Brain microvascular endothelial cell (primary cell): Measurements from ENCODE around the gene ZNHIT2.

Source experiments
- DNase-seq: peaks from one replicate; pipeline ENCODE4 v3.0.0-alpha.2; 2020
- H3K27ac ChIP-seq: fragments of 250-450 bp; sonication (Bioruptor Pico); 2 replicates; pipeline ENCODE4 v1.5.1; 2020; ENCODE audit warnings: mild to moderate bottlenecking, moderate library complexity
- H3K27me3 ChIP-seq: fragments of 250-450 bp; sonication (Bioruptor Pico); replicated peaks from 2 replicates; pipeline ENCODE4 v1.5.1; 2020; ENCODE audit warnings: mild to moderate bottlenecking
- H3K36me3 ChIP-seq: fragments of 250-450 bp; sonication (Bioruptor Pico); replicated peaks from 2 replicates; pipeline ENCODE4 v1.5.1; 2020; ENCODE audit warnings: mild to moderate bottlenecking
- H3K4me3 ChIP-seq: 2 replicates; pipeline ENCODE4 v1.5.1; 2011; ENCODE audit warnings: low read depth, mild to moderate bottlenecking, control low read depth, low read length, moderate library complexity
- CTCF ChIP-seq: IDR thresholded peaks from 2 replicates; pipeline ENCODE4 v1.5.1; 2011; ENCODE audit warnings: low read depth, mild to moderate bottlenecking, moderate library complexity, low read length, control low read depth, inconsistent platforms; ENCODE audit errors: missing control alignments
- in situ Hi-C: cut with HindIII; loops from 2 replicates; pipeline ENCODE4 v1.10.0; 2017; ENCODE audit warnings: low sequenced_read_pairs, low pct_ligation_motif_present

The ZNHIT2 gene

GRCh38 chr11:65084598-65085375 lies 32.7 kb downstream of the ZNHIT2 start:
- peaks cover 20% of the 10 kb centered on the region for H3K36me3 ChIP-seq
- in situ Hi-C loops = no loop called here
- no peak for DNase-seq
- H3K4me3 ChIP-seq = peak overlapping the region; percentile 87
- H3K27me3 ChIP-seq = no peaks in the 10 kb centered on the region
- peak overlapping the region; percentile 98 for H3K27ac ChIP-seq
- no peak for TF ChIP-seq CTCF

GRCh38 chr11:65083834-65084597 lies 33.5 kb downstream of the ZNHIT2 start, which contains the start of the genes CDCA5 and ZFPL1:
TSS of gene CDCA5 (minus strand) at chr11:65084040. CDS start at chr11:65083978, 62 bp downstream.
TSS of gene ZFPL1 (plus strand) at chr11:65084222. CDS start at chr11:65084699, 477 bp downstream.
- H3K27ac ChIP-seq = peak within 1 kb of the TSS; percentile 98
- in situ Hi-C loops = no loop called here

GRCh38 chr11:65083134-65083833 lies 34.2 kb downstream of the ZNHIT2 start:
- no peaks in the 10 kb centered on the region for H3K27me3 ChIP-seq
- no peak for TF ChIP-seq CTCF
- H3K36me3 ChIP-seq = peaks cover 9% of the 10 kb centered on the region
- peak overlapping the region; percentile 98 for H3K27ac ChIP-seq
- no peak for DNase-seq
- peak overlapping the region; percentile 87 for H3K4me3 ChIP-seq
- in situ Hi-C loops = no loop called here

More at GRCh38 chr11:65083834-65084597, 33.5 kb downstream of the ZNHIT2 start, which contains the start of the genes CDCA5 and ZFPL1:
- no peaks in the 10 kb centered on the region for H3K27me3 ChIP-seq
- TF ChIP-seq CTCF = no peak
- H3K4me3 ChIP-seq = peak within 1 kb of the TSS; percentile 87
- DNase-seq = peak; percentile 89
- H3K36me3 ChIP-seq = peaks cover 14% of the 10 kb centered on the region

GRCh38 chr11:65078786-65079342 lies 38.6 kb downstream of the ZNHIT2 start:
- H3K27ac ChIP-seq = no peak overlapping the region
- no peak for DNase-seq
- in situ Hi-C loops = no loop called here
- no peaks in the 10 kb centered on the region for H3K27me3 ChIP-seq
- no peaks in the 10 kb centered on the region for H3K36me3 ChIP-seq
- TF ChIP-seq CTCF = no peak
- H3K4me3 ChIP-seq = no peak overlapping the region

- H3K27me3 ChIP-seq = no peaks in the 10 kb centered on the region
- H3K36me3 ChIP-seq = no peaks in the 10 kb centered on the region
- no peak overlapping the region for H3K4me3 ChIP-seq
- peak; percentile 75 for TF ChIP-seq CTCF
- in situ Hi-C loops = no loop called here
- H3K27ac ChIP-seq = no peak overlapping the region
- peak; percentile 32 for DNase-seq
These were observed 39.4 kb downstream of the ZNHIT2 start for GRCh38 chr11:65078151-65078550.
